Stimulated activated CD4-positive, alpha-beta T cell treated with anti-CD3 and anti-CD28 coated beads, TNF-alpha, amount 100 ng/mL, for 1 hour (primary cell): Measurements from ENCODE around the gene SLC35G2.
"Not testable (repeated sequence)": the region's sequence is repeated elsewhere in the genome, so short reads cannot be mapped to it uniquely, and the experiment has no call there.

Source experiments
- DNase-seq, 3 donors: peaks; one replicate each; pipeline ENCODE4 v3.0.0-alpha.2; 2020; ENCODE audit warnings: low read depth in 3 of 3, low spot score in 1 of 3

Gene SLC35G2

GRCh38 chr3:136818769-136819391 lies at the start of gene SLC35G2:
TSS of gene SLC35G2 (plus strand) at chr3:136819126. CDS start at chr3:136854461, 35,335 bp downstream.
- no peak for DNase-seq

- DNase-seq, result no peak
Measured at GRCh38 chr3:136772709-136773108, 46.2 kb upstream of the SLC35G2 start.

- DNase-seq, result no peak
Measured at GRCh38 chr3:136778865-136779264, 40.1 kb upstream of the SLC35G2 start.

- DNase-seq, result no peak
Measured at GRCh38 chr3:136780741-136781140, 38.2 kb upstream of the SLC35G2 start.

- DNase-seq, result no peak
Measured at GRCh38 chr3:136783708-136784191, 35.2 kb upstream of the SLC35G2 start.

GRCh38 chr3:136787349-136787748 lies 31.6 kb upstream of the SLC35G2 start:
- DNase-seq, result no peak

- DNase-seq, result no peak
Measured at GRCh38 chr3:136788154-136788553, 30.8 kb upstream of the SLC35G2 start.

GRCh38 chr3:136789976-136790375 lies 28.9 kb upstream of the SLC35G2 start:
- DNase-seq, result no peak

- DNase-seq, result no peak
Measured at GRCh38 chr3:136790786-136791185, 28.1 kb upstream of the SLC35G2 start.

GRCh38 chr3:136792556-136793330 lies 26.2 kb upstream of the SLC35G2 start:
- no peak for DNase-seq

GRCh38 chr3:136801146-136801545 lies 17.8 kb upstream of the SLC35G2 start:
- DNase-seq, result not testable (repeated sequence)

GRCh38 chr3:136802481-136802996 lies 16.4 kb upstream of the SLC35G2 start:
- no peak for DNase-seq

GRCh38 chr3:136804141-136804540 lies 14.8 kb upstream of the SLC35G2 start:
- no peak for DNase-seq

GRCh38 chr3:136804813-136805212 lies 14.1 kb upstream of the SLC35G2 start:
- DNase-seq, result no peak

- no peak for DNase-seq
Measured at GRCh38 chr3:136805795-136806194, 13.1 kb upstream of the SLC35G2 start.

GRCh38 chr3:136811701-136812100 lies 7.2 kb upstream of the SLC35G2 start:
- no peak for DNase-seq

GRCh38 chr3:136817448-136817847 lies 1.5 kb upstream of the SLC35G2 start:
- no peak for DNase-seq

- no peak for DNase-seq
Measured at GRCh38 chr3:136818191-136818768, 646 bp upstream of the SLC35G2 start.

- no peak for DNase-seq
Measured at GRCh38 chr3:136819392-136819730, 435 bp downstream of the SLC35G2 start.

- no peak for DNase-seq
Measured at GRCh38 chr3:136819731-136820679, 1.1 kb downstream of the SLC35G2 start.

- no peak for DNase-seq
Measured at GRCh38 chr3:136831461-136831860, 12.5 kb downstream of the SLC35G2 start.
